Panc1 (cell line): ENCODE results near the gene ATRN. TPM values are rescaled to one million over a fixed set of nuclear protein-coding genes. Genes with fewer than 3 reads are reported as not detected.

Experiments
- ATAC-seq: fragments of 200-7000 bp; cut with Tn5 transposase; 2 replicates; pipeline ENCODE4 v1.9.1; 2020; ENCODE audit warnings: mild to moderate bottlenecking, moderate library complexity
- BruUV-seq: library from RNA; stranded (reverse); fragments of 400-500 nt; replicated peaks from 2 replicates; lab custom pipeline; 2021; lab: Mats Ljungman, UMichigan
- CTCF ChIA-PET: fragments of 300-600 bp; sonication (Branson Sonifier 250); formaldehyde crosslinking; loops from one replicate; lab custom pipeline; 2022; ENCODE audit warnings: antibody characterized with exemption; lab: Charles Lee
- POLR2A ChIA-PET: fragments of 300-600 bp; sonication (Branson Sonifier 250); formaldehyde crosslinking; loops from one replicate; lab custom pipeline; 2022; ENCODE audit warnings: antibody characterized with exemption; lab: Charles Lee
- DNase-seq: peaks from one replicate; pipeline ENCODE4 v3.0.0-alpha.2; 2010; ENCODE audit warnings: low read depth, low spot score
- H3K27ac ChIP-seq: 2 replicates; pipeline ENCODE4 v1.5.1; 2011; ENCODE audit warnings: mild to moderate bottlenecking, low read length, inconsistent platforms
- H3K27me3 ChIP-seq: fragments of 200-500 bp; sonication (Bioruptor generic); 2 replicates; pipeline ENCODE4 v1.6.0; 2014; ENCODE audit warnings: low read length, inconsistent platforms; ENCODE audit not compliant: control insufficient read depth, insufficient read depth
- H3K36me3 ChIP-seq: fragments of 200-500 bp; sonication (Bioruptor generic); 2 replicates; pipeline ENCODE4 v1.5.1; 2014; ENCODE audit warnings: inconsistent platforms, mild to moderate bottlenecking, low read length, moderate library complexity; ENCODE audit not compliant: control insufficient read depth, insufficient read depth
- H3K4me1 ChIP-seq: 2 replicates; pipeline ENCODE4 v1.5.1; 2011; ENCODE audit warnings: inconsistent platforms, mild to moderate bottlenecking, low read length, moderate library complexity; ENCODE audit not compliant: control insufficient read depth, insufficient read depth
- H3K4me3 ChIP-seq, 2 experiments: 2 replicates each; pipeline ENCODE4 v1.5.1; 2011 to 2012; ENCODE audit warnings: low read depth in 2 of 2, low read length in 2 of 2, mild to moderate bottlenecking in 2 of 2, inconsistent platforms in 1 of 2, moderate library complexity in 1 of 2
- H3K9me3 ChIP-seq: fragments of 200-500 bp; sonication (Bioruptor generic); 2 replicates; pipeline ENCODE4 v1.5.1; 2014; ENCODE audit warnings: low read depth, mild to moderate bottlenecking, inconsistent platforms, low read length, moderate library complexity; ENCODE audit not compliant: control insufficient read depth, insufficient read depth
- POLR2AphosphoS5 ChIP-seq: IDR thresholded peaks from 2 replicates; pipeline ENCODE4 v1.6.1; 2012; ENCODE audit warnings: mild to moderate bottlenecking, low read depth, low read length, moderate library complexity
- SIN3A ChIP-seq: IDR thresholded peaks from 2 replicates; pipeline ENCODE4 v1.6.1; 2012; ENCODE audit warnings: low read depth, mild to moderate bottlenecking, low read length, moderate library complexity, borderline replicate concordance; ENCODE audit not compliant: insufficient read depth
- TCF7L2 ChIP-seq: IDR thresholded peaks from 2 replicates; pipeline ENCODE4 v1.6.1; 2011; ENCODE audit warnings: mild to moderate bottlenecking, low read depth, low read length, inconsistent platforms
- in situ Hi-C: cut with HindIII; loops from 2 replicates; pipeline ENCODE4 v1.10.0; 2016; ENCODE audit warnings: low sequenced_read_pairs, low pct_unique_long_range_greater_than_20kb
- intact Hi-C: fragments of 100-400 bp; cut with micrococcal nuclease; formaldehyde crosslinking; loops from one replicate; pipeline ENCODE4 v1.10.0; 2022; ENCODE audit not compliant: unreplicated experiment
- total RNA-seq: library from RNA; stranded (reverse); gene quantifications from one replicate; pipeline ENCODE4 v1.2.1, GENCODE V29; 2021; ENCODE audit not compliant: unreplicated experiment
- TF ChIP-seq, protein P1 (sequence below): fragments of 450-650 bp; IDR thresholded peaks from 2 replicates; pipeline ENCODE4 v1.5.1; 2017; ENCODE audit warnings: mild to moderate bottlenecking
- TF ChIP-seq, protein P2 (sequence below), 2 experiments: IDR thresholded peaks; 2 replicates each; pipeline ENCODE4 v1.6.1; 2011 to 2012; ENCODE audit warnings: low read depth in 2 of 2, control low read depth in 1 of 2, low read length in 1 of 2, mild to moderate bottlenecking in 1 of 2, moderate library complexity in 1 of 2; ENCODE audit not compliant: insufficient read depth in 1 of 2

ATRN gene
- total RNA-seq, 1 experiment from 2014 or later, result 33.8 TPM

DNA sequence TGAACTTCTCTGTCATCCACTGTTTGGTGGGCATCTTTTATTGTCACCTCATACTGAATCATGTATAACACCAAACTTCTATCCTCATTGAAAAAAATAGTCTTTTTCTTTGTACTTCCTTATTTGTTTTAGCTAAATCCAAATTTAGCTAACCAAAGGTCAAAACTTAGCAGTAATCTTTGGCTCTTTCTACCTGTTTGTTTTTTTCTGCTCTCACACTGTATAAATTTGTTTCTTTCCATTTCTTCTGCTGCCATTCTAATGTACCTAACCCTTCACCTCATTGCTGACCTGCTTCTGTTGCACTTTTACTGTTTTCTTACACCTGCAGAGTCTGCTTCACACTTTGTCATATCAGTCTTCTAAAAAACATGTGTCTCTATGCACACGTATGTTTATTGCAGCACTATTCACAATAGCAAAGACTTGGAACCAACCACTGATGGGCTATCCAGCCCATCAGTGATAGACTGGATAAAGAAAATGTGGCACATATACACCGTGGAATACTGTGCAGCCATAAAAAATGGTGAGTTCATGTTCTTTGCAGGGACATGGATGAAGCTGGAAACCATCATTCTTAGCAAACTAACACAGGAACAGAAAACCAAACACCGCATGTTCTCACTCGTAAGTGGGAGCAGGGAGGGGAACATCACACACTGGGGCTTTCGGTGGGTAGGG lies 7.2 kb downstream of the ATRN start:
- Histone ChIP-seq H3K27me3 (no peaks in the 10 kb centered on the region), H3K36me3 (no peaks in the 10 kb centered on the region), H3K9me3 (no peaks in the 10 kb centered on the region), H3K27ac (no peak overlapping the region), H3K4me1 (no peaks in the 10 kb centered on the region; the same call in 1 of the 2 replicates), H3K4me3 (no peak overlapping the region)
- ATAC-seq, result no peak
- TF ChIP-seq POLR2AphosphoS5 (no peak), SIN3A (no peak), TCF7L2 (no peak)
- TF ChIP-seq, protein P1, sequence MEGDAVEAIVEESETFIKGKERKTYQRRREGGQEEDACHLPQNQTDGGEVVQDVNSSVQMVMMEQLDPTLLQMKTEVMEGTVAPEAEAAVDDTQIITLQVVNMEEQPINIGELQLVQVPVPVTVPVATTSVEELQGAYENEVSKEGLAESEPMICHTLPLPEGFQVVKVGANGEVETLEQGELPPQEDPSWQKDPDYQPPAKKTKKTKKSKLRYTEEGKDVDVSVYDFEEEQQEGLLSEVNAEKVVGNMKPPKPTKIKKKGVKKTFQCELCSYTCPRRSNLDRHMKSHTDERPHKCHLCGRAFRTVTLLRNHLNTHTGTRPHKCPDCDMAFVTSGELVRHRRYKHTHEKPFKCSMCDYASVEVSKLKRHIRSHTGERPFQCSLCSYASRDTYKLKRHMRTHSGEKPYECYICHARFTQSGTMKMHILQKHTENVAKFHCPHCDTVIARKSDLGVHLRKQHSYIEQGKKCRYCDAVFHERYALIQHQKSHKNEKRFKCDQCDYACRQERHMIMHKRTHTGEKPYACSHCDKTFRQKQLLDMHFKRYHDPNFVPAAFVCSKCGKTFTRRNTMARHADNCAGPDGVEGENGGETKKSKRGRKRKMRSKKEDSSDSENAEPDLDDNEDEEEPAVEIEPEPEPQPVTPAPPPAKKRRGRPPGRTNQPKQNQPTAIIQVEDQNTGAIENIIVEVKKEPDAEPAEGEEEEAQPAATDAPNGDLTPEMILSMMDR, result no peak
- ChIA-PET POLR2A (no interaction called here), CTCF (no interaction called here)
- intact Hi-C loops (no loop called here), in situ Hi-C loops (no loop called here)
- BruUV-seq, result no TSS peak
- DNase-seq, result no peak

DNA sequence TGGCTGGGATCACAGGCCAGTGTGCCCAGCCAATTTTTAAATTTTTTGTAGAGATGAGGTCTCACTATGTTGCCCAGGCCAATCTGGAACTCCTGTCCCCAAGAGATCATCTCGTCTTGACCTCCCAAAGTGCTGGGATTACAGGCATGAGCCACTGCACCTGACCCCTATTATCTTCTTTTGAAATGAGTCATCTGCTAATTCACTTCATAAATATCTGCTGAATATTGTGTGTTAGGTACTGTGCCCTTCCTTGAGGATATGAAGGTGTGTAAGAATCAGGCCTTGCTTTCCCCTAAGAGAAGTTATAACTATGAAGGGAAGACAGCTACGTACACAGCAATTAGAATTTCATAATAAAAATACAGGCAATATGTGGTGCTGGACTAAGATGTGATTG lies 8.2 kb downstream of the ATRN start:
- intact Hi-C loops, result no loop called here

More for the DNA sequence above, 8.2 kb downstream of the ATRN start:
- TF ChIP-seq, protein P1, result no peak
- TF ChIP-seq TCF7L2, result no peak
- no peak for TF ChIP-seq POLR2AphosphoS5
- TF ChIP-seq, protein P2, sequence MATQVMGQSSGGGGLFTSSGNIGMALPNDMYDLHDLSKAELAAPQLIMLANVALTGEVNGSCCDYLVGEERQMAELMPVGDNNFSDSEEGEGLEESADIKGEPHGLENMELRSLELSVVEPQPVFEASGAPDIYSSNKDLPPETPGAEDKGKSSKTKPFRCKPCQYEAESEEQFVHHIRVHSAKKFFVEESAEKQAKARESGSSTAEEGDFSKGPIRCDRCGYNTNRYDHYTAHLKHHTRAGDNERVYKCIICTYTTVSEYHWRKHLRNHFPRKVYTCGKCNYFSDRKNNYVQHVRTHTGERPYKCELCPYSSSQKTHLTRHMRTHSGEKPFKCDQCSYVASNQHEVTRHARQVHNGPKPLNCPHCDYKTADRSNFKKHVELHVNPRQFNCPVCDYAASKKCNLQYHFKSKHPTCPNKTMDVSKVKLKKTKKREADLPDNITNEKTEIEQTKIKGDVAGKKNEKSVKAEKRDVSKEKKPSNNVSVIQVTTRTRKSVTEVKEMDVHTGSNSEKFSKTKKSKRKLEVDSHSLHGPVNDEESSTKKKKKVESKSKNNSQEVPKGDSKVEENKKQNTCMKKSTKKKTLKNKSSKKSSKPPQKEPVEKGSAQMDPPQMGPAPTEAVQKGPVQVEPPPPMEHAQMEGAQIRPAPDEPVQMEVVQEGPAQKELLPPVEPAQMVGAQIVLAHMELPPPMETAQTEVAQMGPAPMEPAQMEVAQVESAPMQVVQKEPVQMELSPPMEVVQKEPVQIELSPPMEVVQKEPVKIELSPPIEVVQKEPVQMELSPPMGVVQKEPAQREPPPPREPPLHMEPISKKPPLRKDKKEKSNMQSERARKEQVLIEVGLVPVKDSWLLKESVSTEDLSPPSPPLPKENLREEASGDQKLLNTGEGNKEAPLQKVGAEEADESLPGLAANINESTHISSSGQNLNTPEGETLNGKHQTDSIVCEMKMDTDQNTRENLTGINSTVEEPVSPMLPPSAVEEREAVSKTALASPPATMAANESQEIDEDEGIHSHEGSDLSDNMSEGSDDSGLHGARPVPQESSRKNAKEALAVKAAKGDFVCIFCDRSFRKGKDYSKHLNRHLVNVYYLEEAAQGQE (IDR thresholded peaks at IDR 0.05; ENCODE audit: insufficient read depth in 1 of 2, low read depth in 2 of 2, low read length in 1 of 2), result no peak
- TF ChIP-seq SIN3A, result no peak
- Histone ChIP-seq H3K4me3 (no peak overlapping the region), H3K27me3 (no peaks in the 10 kb centered on the region), H3K4me1 (peaks cover 3% of the 10 kb centered on the region; the same call in 1 of the 2 replicates), H3K27ac (no peak overlapping the region), H3K36me3 (no peaks in the 10 kb centered on the region), H3K9me3 (no peaks in the 10 kb centered on the region)
- POLR2A ChIA-PET, result no interaction called here
- CTCF ChIA-PET, result no interaction called here
- BruUV-seq, result no TSS peak
- in situ Hi-C loops, result no loop called here
- ATAC-seq (no peak), DNase-seq (no peak)
